ENCODE data around the gene ACE2. TPM values are rescaled to one million over a fixed set of nuclear protein-coding genes. Genes with fewer than 3 reads are reported as not detected.

Gene ACE2
- total and polyA plus RNA-seq, 2 donors (not counting 1 experiment from before 2014, with no cell fraction given) = not detected

- TF ChIP-seq EZH2 (IDR thresholded peaks at IDR 0.05; ENCODE audit: low read length, missing control alignments) (no peak), CTCF (conservative IDR thresholded peaks at IDR 0.05 in 1 of 2, IDR thresholded peaks at IDR 0.05 in 1 of 2; ENCODE audit: low read depth in 1 of 2, low read length in 2 of 2) (no peak)
- Histone ChIP-seq H3K27me3 (ENCODE audit: control insufficient read depth, insufficient read depth, low read length) (no peaks in the 10 kb centered on the region), H2AFZ (ENCODE audit: low read length) (no peak overlapping the region), H3K4me1 (ENCODE audit: control insufficient read depth, extremely low read depth, insufficient read depth, low read length) (no peaks in the 10 kb centered on the region), H3K4me2 (ENCODE audit: extremely low read depth, insufficient read depth, low read length) (no peak overlapping the region), H3K4me3 (replicated peaks in 1 of 4; ENCODE audit: control extremely low read depth in 1 of 4, insufficient read depth in 1 of 4, low read depth in 3 of 4, low read length in 4 of 4) (no peak overlapping the region), H3K9ac (ENCODE audit: insufficient read depth, low read length) (no peak overlapping the region), H3K9me3 (ENCODE audit: control insufficient read depth, insufficient read depth, low read depth, low read length) (no peaks in the 10 kb centered on the region), H4K20me1 (ENCODE audit: control insufficient read depth, extremely low read depth, insufficient read depth, low read length) (no peaks in the 10 kb centered on the region), H3K27ac (ENCODE audit: insufficient read depth, low read length) (no peak overlapping the region), H3K36me3 (ENCODE audit: control insufficient read depth, insufficient read depth, low read length) (no peaks in the 10 kb centered on the region), H3K79me2 (ENCODE audit: control insufficient read depth, insufficient read depth, low read length) (no peaks in the 10 kb centered on the region)
- DNase-seq (ENCODE audit: low read depth in 2 of 2) = no peak
Measured at GRCh38 chrX:15514279-15514678, 86.5 kb downstream of the ACE2 start.

- no peak overlapping the region for H3K4me2 ChIP-seq (ENCODE audit: extremely low read depth, insufficient read depth, low read length)
- no peak overlapping the region for H3K4me3 ChIP-seq (replicated peaks in 1 of 4; ENCODE audit: control extremely low read depth in 1 of 4, insufficient read depth in 1 of 4, low read depth in 3 of 4, low read length in 4 of 4)
- no peaks in the 10 kb centered on the region for H3K79me2 ChIP-seq (ENCODE audit: control insufficient read depth, insufficient read depth, low read length)
- no peaks in the 10 kb centered on the region for H3K27me3 ChIP-seq (ENCODE audit: control insufficient read depth, insufficient read depth, low read length)
- no peaks in the 10 kb centered on the region for H3K36me3 ChIP-seq (ENCODE audit: control insufficient read depth, insufficient read depth, low read length)
- H3K27ac ChIP-seq (ENCODE audit: insufficient read depth, low read length) = no peak overlapping the region
- no peak overlapping the region for H3K9ac ChIP-seq (ENCODE audit: insufficient read depth, low read length)
- no peaks in the 10 kb centered on the region for H4K20me1 ChIP-seq (ENCODE audit: control insufficient read depth, extremely low read depth, insufficient read depth, low read length)
- no peaks in the 10 kb centered on the region for H3K9me3 ChIP-seq (ENCODE audit: control insufficient read depth, insufficient read depth, low read depth, low read length)
- peak in 1 of 2 donors; percentile 3 for DNase-seq (ENCODE audit: low read depth in 2 of 2)
- TF ChIP-seq CTCF (conservative IDR thresholded peaks at IDR 0.05 in 1 of 2, IDR thresholded peaks at IDR 0.05 in 1 of 2; ENCODE audit: low read depth in 1 of 2, low read length in 2 of 2) (no peak), EZH2 (IDR thresholded peaks at IDR 0.05; ENCODE audit: low read length, missing control alignments) (no peak)
- H2AFZ ChIP-seq (ENCODE audit: low read length) = no peak overlapping the region
- H3K4me1 ChIP-seq (ENCODE audit: control insufficient read depth, extremely low read depth, insufficient read depth, low read length) = no peaks in the 10 kb centered on the region
Measured at GRCh38 chrX:15512401-15512965, 88.3 kb downstream of the ACE2 start.

GRCh38 chrX:15511563-15511962 lies 89.2 kb downstream of the ACE2 start:
- Histone ChIP-seq H3K9ac (ENCODE audit: insufficient read depth, low read length) (no peak overlapping the region), H2AFZ (ENCODE audit: low read length) (no peak overlapping the region), H3K36me3 (ENCODE audit: control insufficient read depth, insufficient read depth, low read length) (no peaks in the 10 kb centered on the region), H3K4me3 (replicated peaks in 1 of 4; ENCODE audit: control extremely low read depth in 1 of 4, insufficient read depth in 1 of 4, low read depth in 3 of 4, low read length in 4 of 4) (no peak overlapping the region), H3K27ac (ENCODE audit: insufficient read depth, low read length) (no peak overlapping the region), H4K20me1 (ENCODE audit: control insufficient read depth, extremely low read depth, insufficient read depth, low read length) (no peaks in the 10 kb centered on the region), H3K4me2 (ENCODE audit: extremely low read depth, insufficient read depth, low read length) (no peak overlapping the region), H3K4me1 (ENCODE audit: control insufficient read depth, extremely low read depth, insufficient read depth, low read length) (no peaks in the 10 kb centered on the region), H3K79me2 (ENCODE audit: control insufficient read depth, insufficient read depth, low read length) (no peaks in the 10 kb centered on the region), H3K27me3 (ENCODE audit: control insufficient read depth, insufficient read depth, low read length) (no peaks in the 10 kb centered on the region), H3K9me3 (ENCODE audit: control insufficient read depth, insufficient read depth, low read depth, low read length) (no peaks in the 10 kb centered on the region)
- TF ChIP-seq CTCF (conservative IDR thresholded peaks at IDR 0.05 in 1 of 2, IDR thresholded peaks at IDR 0.05 in 1 of 2; ENCODE audit: low read depth in 1 of 2, low read length in 2 of 2) = no peak
- no peak for TF ChIP-seq EZH2 (IDR thresholded peaks at IDR 0.05; ENCODE audit: low read length, missing control alignments)
- no peak for DNase-seq (ENCODE audit: low read depth in 2 of 2)

Other genes with a start within 250 kb of the ACE2 start
- gene VEGFD, start 216.5 kb downstream of the ACE2 start, total RNA-seq = 2.0 and 2.1 TPM in 2 replicates
- 5.3 and 7.9 TPM in 2 replicates for gene VEGFD, start 216.5 kb downstream of the ACE2 start, polyA plus RNA-seq
- gene PIR, start 107.6 kb downstream of the ACE2 start, total RNA-seq = 17.0 and 21.3 TPM in 2 replicates
- gene PIR, start 107.6 kb downstream of the ACE2 start, polyA plus RNA-seq = 15.9 and 19.9 TPM in 2 replicates
- gene BMX, start 100.2 kb downstream of the ACE2 start, total RNA-seq = not detected in 2 replicates
- not detected in 2 replicates for gene BMX, start 100.2 kb downstream of the ACE2 start, polyA plus RNA-seq
- gene CLTRN, start 63.8 kb upstream of the ACE2 start, total RNA-seq = 0.26 and 0.50 TPM in 2 replicates
- gene CLTRN, start 63.8 kb upstream of the ACE2 start, polyA plus RNA-seq = 0.23 and 0.51 TPM in 2 replicates
- gene CA5B, start 137.3 kb upstream of the ACE2 start, total RNA-seq = 2.8 and 7.4 TPM in 2 replicates
- 11.6 and 16.3 TPM in 2 replicates for gene CA5B, start 137.3 kb upstream of the ACE2 start, polyA plus RNA-seq
- 3.1 and 6.6 TPM in 2 replicates for gene ZRSR2, start 189.5 kb upstream of the ACE2 start, total RNA-seq
- 8.1 and 10.8 TPM in 2 replicates for gene ZRSR2, start 189.5 kb upstream of the ACE2 start, polyA plus RNA-seq